GM18868 (cell line): ENCODE results near the gene PITPNM2.

Experiments
- ATAC-seq: cut with Tn5 transposase; IDR thresholded peaks from one replicate; pipeline ENCODE4 v1.9.1; 2021; ENCODE audit warnings: mild to moderate bottlenecking, moderate library complexity; ENCODE audit not compliant: unreplicated experiment

The PITPNM2 gene

DNA sequence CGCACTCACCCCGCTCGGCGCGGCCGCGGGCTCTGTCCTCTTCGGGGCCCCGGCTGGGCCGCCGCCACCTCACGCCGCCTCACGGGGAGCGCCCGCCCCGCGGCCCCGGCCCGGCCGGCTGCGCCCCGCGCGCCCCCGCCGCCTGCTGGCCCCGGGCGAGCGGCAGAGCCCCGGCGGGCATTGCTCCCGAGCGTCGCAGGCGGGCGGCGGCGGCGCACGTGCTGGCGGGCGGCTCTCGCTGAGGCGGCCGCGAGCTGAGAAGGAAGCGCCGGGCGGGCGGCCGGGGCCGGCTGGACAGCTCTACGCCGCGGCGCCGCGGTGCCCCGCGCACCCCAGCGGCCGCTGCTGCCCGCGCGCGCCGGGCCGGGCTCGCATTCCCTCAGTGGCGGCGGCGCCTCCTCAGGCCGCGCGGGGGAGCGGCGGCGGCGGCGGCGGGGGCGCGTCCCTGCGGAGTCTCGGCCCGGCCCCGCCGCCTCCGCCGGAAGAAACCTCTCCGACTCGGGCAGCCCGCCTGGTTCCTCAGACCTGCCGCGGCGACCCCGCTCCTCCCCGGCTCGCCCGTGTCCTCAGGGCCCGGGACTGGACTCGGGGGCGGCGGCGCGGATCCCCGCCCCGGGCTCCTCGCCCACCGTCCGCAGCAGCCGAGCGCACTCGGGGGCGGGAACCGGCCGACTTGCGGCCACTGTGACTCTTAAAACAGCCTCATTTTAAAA is at the start of gene PITPNM2:
Gene PITPNM2 (minus strand): TSS at position 347 of the 713 bp plus-strand sequence. CDS start 116,500 bp downstream, outside the sequence.
- peak; percentile 74 for ATAC-seq

DNA sequence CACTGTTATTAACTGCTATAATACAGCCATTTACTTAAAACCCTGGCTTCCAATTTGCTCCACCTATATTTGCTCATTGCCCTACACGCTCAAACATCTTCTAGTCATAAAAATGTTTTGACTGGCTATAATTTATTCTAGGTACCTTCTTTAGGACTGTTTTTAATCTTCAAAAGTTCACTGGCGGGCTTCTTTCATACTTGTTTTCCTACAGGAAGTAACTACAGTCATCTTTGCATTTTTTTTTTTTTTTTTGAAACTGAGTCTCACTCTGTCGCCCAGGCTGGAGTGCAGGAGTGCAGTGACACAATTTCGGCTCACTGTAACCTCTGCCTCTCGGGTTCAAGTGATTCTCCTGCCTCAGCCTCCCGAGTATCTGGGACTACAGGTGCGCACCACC is 49.5 kb upstream of the PITPNM2 start:
- no peak for ATAC-seq

DNA sequence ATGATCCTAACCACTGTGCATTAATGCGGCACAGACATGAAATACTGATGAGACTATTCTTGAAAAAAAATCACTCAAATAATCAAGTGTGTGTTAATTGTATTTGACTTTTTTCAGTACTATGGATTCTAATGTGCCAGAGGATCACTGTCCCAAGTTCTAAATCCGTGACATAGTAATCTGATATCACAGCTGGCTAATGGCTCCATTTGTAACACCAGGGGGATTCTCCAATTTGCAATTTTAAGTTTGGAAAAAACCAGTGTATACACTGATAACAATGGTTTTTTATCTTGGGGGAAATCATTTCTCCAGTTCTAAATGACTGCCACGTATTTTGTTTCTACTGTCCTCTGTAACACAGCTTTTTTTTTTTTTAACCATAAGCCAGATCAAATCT is 49.0 kb upstream of the PITPNM2 start:
- ATAC-seq = no peak

DNA sequence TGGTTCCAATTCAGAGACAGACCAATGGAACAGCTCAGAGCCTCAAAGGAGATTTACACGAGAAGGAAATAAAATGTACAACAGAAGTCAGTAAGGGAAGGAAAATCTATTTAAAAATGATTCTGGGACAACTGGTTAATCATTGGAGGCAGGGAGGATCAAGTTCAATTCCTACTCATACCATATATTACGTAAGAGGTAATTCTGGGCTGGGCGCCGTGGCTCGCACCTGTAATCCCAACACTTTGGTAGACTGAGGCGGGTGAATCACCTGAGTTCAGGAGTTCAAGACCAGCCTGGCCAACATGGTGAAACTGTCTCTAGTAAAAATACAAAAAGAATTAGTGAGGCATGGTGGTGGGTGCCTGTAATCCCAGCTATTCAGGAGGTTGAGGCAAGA is 36.7 kb upstream of the PITPNM2 start:
- ATAC-seq = no peak

DNA sequence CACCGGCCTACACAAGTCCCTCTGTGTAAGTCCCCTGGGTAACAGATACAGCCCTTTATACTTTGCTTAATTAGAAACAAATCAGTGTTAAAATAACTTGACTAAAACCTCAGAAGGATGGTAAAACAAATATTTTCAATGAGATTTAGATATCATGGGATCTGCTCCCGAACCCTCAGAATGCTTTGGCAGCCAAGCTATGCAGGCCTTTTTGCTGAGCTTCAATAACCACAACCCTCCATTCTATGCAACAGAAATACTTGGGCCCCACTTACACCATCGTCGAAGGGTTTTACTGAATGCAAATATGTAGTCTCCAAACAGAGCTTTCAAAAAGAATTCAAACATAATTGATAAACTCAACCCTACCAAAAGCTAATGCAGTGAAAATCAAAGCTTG is 29.3 kb upstream of the PITPNM2 start:
- no peak for ATAC-seq

DNA sequence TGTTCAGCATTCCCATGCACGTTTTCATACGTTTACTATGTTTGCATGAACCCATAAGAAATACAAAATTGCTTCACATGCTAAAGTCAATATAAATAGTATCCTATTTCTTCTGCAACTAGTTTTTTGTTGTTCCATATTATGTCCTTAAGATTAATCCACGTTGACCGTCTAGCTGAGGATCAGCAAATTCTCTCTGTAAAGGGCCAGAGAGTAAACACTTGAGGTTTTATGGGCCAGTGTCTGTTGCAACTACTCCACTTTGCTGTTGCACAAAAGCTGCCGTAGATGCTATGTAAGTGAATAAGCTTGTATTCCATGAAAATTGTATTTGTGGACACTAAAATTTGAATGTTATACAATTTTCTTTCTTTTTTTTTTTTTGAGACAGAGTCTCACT is 21.1 kb upstream of the PITPNM2 start:
- ATAC-seq = no peak

DNA sequence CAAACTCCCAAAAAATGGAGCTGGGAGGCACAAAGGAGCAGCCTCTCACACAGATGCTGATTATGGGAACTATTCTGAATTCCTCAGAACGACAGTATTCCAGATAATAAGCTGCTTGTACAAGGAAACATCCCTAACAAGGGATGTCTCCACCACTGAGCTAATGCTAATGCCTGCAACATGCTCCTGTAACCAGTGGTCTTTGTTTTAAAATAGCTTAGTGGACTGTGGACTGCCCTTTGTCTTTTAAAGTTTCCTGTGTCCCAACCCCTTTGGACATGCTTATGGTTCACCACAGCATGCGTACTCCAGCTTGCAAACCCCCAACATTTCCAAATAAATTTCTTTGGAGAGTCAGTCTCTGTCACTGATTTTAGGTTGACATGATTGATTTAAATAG is 16.4 kb upstream of the PITPNM2 start:
- ATAC-seq = no peak

DNA sequence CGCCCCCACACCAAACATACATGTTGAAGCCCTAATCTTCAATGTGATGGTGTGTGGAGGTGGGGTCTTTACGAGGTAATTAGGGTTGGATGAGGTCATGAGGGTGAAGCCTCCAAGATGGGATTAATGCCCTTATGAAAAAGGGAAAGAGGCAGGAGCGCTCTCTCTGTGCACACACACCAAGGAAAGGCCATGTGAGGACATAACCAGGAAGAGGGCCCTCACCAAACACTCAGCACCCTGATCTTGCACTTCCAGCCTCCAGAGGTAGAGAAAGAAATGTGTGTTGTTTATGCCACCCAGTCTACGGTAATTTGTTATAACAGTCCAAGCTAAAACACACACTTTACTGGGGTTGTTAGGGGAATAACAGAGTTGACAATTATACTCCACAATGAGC is 14.6 kb upstream of the PITPNM2 start:
- ATAC-seq = no peak

DNA sequence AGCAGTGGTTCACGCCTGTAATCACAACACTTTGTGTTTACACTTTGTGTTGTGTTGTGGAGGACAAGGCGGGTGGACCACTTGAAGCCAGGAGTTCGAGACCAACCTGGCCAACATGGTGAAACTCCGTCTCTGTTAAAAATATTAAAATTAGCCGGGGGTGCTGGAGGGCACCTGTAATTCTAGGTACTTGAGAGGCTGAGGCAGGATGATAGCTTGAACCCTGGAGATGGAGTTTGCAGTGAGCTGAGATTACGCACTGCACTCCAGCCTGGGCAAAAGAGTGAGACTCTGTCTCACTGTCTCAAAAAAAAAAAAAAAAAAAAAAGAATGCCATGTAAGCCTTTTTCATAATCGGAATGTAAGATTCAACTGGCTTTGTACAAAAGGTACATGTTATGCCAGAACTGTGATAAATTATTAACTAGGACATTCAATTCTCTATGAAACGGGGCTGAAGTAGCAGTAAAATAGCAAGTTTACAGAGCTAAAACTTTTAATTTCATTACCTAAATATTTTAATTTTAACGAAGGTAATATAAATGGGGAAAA is 13.9 kb upstream of the PITPNM2 start:
- no peak for ATAC-seq

DNA sequence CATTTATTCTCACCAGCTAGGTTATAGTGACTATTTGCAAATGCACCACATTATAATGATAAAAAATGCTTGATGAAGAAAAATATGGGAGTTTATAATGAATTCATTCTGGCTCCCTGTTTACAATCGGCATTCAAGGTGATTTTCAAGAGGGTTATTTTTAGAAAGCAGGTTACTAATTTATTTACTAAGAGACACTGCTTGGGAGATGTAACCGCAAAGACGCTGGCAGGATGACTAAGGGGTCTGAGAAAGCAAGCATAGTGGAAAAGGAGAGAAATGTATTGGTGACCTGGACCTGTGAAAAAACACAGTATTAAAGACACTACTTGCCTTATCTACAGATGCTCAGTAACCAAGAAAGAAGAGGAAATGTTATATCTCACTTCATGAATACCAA is 13.3 kb upstream of the PITPNM2 start:
- ATAC-seq = no peak

DNA sequence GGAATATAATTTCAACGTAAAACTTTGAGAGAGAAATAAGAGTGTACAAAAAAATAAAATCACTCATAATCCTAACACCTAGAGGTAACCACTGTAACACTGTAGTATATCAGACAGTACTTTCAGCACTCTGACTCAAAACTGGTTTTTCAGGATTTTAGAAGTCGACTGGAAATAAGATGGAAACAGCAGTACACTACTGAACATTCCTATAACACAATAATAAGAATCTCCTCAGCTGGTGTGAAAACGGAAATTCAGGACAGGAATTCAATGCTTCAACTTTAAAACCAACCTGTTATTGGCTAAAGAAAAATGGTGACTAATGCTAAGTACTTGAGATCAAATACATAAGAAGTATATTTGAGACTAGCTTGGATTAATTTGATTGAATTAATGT is 12.3 kb upstream of the PITPNM2 start:
- ATAC-seq = no peak

DNA sequence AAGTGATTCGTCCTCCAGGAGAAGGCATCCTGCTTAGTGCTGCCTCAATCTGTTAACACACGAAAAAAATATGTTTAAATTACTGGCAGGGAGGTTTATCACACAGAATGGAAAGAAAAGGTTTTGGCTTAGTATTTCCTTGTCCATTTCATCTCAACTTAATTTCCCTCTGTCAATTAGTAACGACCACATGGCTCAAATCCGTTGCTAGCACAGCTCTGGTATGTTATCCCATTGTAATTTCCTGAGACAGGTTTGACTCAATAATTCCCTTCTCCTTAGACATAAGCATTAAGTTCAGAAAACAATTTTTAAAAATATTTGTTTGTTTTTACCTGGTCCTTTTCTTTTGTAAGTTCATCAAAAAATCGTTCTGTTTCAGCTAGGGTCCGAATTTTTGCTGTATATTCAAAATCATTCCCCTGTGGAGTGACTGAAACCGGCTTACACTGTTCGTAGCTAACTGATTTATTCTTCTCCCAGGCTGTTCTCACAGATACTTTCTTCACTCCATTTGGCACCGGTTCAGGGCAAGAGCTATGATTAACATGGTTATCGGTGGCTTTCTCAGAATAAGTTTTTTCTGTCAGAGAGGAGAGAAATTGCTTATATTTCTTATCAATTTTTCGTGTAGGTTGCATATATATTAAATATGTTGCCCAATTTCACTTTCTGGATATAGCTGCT is 10.1 kb upstream of the PITPNM2 start:
- no peak for ATAC-seq

DNA sequence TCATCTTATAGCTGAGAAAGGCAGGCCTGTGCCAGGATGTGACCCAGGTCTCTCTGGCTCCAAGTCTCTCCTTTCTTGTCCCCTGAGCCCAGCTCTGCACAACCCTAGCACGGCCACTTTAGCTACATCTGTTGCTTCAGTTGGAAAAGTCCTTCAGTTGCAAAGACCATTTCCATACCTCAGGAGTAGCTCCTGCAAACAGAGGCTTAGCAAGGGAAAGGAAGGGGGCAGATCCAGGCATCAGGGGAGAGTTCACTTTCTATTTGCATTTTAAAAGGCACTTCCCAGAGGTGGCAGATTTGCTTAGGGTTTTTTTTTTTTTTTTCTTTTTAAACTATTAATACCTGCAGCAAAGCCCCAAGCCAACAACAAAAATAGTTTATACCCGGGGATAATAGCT is 3.0 kb upstream of the PITPNM2 start:
- no peak for ATAC-seq

DNA sequence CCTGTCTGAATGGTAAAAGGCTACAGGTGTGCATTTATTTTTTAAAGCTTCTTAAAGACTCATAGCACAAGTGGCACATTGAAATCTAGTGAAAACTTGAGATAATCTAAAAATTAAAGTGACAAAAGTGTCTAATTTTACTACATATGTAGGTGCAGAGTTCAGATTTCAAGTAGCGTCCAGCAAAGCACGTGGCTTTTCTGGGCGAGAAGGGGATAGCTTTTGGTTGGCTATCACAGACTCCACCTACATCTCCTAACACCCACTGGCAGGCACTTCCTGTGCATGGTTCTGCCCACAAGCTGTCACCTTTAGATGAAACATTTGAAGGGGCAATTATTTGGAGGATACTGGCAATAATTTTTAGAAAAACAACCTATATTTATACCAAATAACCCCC is 1.9 kb upstream of the PITPNM2 start:
- no peak for ATAC-seq

DNA sequence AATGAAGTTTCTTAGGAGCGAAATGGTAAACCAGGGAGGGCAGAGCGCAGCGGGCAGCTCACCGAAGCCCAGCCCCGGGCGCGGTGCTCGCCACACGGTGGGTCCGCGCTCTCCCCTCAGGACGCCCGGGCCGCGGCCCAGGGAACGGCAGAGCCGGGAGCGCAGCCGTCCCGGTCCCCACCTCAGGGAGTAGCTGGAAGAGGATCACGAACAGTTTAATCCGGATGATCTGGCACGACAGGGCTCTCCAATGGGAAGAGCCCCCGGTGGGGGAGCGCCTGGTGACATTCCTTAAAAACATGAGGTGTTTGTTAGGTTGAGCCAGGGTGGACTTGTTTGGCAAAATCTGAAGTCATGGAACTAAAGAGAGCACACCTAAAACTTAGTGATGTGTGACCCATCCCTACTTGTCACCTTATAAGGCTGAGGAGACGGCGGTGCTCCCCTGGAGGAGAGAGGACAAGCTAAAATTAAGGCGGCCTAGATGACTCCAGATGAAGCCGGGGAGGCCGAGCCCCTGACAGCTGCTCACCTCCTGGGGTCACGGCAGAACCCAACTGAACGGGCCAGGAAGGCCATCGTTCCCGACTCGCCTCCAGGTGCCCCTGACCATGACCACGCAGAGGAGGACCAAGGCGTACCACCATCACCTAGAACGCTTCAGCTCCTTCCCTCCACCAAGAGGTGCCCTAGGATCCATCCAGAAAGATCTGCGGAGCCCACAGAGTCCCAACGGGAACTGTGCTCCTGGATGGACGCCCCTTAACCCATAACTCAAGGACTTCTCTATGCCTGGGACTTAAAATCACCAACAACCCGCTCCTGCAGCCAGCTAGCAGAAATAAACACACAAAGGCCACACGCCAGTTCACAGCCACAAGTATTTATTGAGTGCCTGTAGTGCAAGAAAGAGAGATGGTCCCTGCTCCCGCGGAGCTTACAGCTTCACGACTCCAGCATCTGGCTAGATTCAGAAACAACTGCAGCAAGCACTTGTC is 866 bp upstream of the PITPNM2 start:
- no peak for ATAC-seq

DNA sequence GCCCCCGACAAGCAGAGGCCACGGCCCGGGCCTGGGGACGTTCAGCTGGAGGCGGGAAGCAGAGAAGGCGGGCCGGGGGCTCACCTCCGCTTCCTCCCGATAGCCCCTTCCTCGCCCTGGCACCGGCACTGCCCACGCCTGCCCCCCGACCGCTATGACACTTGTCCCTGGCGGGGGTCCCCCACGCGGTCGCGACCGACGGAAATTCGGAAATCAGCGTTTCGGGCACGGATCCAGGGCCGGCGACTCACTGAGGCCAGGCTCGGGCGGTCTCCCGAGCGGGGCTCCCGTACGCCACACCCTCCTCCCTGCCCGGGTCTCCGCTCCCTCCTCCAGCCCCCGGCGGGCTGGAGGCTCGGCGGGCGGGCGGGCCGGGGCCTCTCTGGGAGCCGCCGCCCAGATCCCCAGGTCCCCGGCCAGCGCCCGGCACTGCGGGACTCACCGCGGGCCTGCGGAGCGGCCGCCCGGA is 581 bp downstream of the PITPNM2 start:
- peak; percentile 34 for ATAC-seq

DNA sequence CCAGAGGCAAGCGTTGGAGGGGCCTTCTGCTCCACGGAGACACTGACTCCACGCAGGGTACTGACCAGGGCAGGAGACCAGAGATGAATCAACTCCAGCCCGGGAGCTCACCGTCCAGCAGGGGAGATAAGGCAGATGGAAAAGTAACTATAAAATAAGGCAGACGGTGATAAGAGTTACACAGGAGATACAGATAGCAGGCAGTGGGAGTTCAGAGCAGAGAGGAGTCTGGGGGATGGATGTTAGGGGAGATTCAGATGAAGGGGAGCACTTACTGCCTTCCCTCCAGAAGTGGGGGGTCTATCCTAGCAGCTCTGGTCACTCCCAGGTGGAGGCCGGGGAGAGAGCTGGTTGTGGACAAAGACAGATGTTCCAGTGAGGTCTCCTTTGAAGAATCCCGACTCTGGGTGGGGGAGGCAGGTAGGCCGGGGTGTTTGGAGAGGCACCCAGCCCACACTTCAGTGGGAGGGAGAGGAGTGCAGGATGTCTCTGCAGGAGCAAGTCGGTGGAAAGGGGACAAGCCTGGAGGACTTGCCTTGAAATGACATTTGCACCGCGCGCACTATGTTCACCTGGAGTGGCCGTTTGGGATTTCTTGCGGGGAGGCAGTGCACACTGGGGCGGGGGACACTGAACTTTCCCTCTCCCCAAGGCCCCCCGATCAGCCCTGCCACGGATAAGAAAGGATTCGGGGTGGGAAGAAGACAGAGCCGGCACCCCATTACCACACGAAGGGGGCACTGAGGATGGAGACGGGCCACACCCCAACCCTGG is 1.2 kb downstream of the PITPNM2 start:
- ATAC-seq = no peak

DNA sequence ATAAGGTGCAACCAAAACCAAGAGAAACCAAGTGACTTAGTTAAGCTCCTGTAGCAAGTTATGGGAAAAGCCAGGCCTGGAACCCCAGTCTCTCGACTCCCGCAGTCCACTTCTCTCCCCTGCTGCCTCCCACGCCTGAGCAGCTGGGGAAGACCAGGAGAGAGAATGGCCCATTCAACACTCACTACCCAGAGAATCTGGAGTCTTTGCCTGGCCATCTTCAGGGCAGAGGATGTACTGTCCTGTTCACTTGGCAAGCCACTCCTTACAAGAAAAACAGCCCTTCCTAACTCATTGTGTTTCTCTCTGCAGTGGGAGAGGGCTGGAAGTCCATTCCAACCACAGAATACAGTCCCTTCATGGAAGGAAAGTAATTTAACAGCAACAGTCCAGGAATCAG is 1.8 kb downstream of the PITPNM2 start:
- no peak for ATAC-seq

DNA sequence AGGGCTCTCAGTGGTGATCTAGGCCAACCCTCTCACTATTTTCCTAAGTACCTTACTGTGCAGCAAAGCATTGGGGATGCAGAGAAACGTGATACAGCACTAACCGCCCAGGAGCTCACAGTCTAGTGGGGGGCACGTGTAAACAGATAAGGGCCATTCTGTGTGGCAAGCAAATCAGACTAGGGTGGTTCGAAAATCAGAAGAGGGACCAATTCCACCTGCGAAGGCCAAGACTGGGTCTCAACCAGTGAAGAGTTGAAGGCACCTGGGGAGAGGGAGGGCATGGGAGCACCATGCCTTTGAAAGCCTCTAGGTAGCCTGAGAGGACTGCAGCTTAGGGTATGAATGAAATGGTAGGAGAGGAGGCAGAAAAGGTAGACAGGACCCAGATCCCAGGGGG is 2.2 kb downstream of the PITPNM2 start:
- no peak for ATAC-seq

DNA sequence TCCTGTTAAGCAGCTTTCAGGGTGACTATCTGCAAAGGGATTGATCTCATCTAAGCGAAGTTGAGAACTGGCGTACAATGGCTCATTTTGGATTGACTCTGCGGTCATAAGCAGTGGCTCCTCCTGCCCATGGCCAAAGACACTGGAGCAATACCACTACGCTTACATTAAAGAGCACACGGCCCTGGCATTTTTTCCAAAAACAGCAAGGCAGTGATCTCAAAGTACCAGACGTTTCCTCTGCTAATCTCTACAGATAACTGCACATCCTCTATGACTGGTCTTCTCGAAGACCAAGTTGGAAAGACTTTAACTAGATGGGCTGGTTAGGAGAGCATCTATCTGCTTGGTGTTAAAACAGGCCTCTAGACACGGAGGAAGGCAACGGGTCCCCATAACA is 2.7 kb downstream of the PITPNM2 start:
- no peak for ATAC-seq
